Mononuclear cell (primary cell): ENCODE measurements around the gene BRPF3. TPM values are rescaled to one million over a fixed set of nuclear protein-coding genes. Genes with fewer than 3 reads are reported as not detected.

Experiments
- H3K27me3 ChIP-seq: 2 replicates; pipeline ENCODE4 v1.6.0; 2011; ENCODE audit warnings: low read length, control low read depth; ENCODE audit not compliant: insufficient read depth
- H3K4me1 ChIP-seq: 2 replicates; pipeline ENCODE4 v1.5.1; 2011; ENCODE audit warnings: mild to moderate bottlenecking, low read length, control low read depth; ENCODE audit not compliant: insufficient read depth
- H3K4me3 ChIP-seq: 2 replicates; pipeline ENCODE4 v1.5.1; 2011; ENCODE audit warnings: mild to moderate bottlenecking, low read length, moderate library complexity
- H3K9me3 ChIP-seq: 2 replicates; pipeline ENCODE4 v1.5.1; 2011; ENCODE audit warnings: low read depth, mild to moderate bottlenecking, control low read depth, low read length
- total RNA-seq: library from RNA; depleted of rRNA; stranded (reverse); fragments of >200 nt; gene quantifications from one replicate; pipeline ENCODE4 v1.2.3, GENCODE V29; 2012

The BRPF3 gene
- total RNA-seq, 1 donor: 24.0 TPM

DNA sequence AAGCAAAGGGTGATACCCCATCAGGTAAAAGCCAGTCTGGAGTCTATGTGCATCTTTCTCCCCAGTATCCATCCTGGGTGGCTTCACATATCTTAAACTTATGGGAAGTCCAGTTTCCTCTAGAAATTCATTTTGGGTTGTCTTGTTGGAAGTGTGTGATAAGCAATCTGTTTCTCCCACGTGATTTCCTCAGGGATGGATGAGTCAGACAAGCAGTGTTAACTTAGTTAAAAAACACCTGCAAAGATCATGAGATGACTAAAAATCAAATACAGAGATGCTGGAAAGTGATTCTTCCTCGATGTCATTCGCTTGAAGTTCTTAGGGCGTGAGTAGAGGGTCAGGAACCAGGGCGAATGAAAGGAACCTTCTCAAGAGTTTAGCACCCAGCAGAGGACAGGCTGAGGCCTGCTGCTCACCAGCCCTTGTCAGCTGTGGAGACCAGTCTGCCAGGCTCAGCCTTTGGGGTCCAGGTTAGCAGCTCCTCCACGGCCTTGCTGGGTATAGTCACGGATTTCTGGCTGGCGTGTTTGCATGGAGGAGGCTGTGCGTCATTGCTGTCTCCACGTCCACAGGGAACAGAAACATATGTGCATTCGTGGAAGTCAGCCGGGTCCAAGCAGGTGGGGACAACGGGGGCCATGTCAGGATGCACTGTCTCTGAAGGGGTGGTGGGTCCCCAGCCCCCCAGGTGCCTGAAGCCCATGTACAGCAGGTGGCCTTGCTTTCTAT, 70.5 kb downstream of the BRPF3 start:
- Histone ChIP-seq H3K27me3 (no peaks in the 10 kb centered on the region), H3K4me1 (no peaks in the 10 kb centered on the region), H3K4me3 (no peak overlapping the region), H3K9me3 (peaks cover 8% of the 10 kb centered on the region)

DNA sequence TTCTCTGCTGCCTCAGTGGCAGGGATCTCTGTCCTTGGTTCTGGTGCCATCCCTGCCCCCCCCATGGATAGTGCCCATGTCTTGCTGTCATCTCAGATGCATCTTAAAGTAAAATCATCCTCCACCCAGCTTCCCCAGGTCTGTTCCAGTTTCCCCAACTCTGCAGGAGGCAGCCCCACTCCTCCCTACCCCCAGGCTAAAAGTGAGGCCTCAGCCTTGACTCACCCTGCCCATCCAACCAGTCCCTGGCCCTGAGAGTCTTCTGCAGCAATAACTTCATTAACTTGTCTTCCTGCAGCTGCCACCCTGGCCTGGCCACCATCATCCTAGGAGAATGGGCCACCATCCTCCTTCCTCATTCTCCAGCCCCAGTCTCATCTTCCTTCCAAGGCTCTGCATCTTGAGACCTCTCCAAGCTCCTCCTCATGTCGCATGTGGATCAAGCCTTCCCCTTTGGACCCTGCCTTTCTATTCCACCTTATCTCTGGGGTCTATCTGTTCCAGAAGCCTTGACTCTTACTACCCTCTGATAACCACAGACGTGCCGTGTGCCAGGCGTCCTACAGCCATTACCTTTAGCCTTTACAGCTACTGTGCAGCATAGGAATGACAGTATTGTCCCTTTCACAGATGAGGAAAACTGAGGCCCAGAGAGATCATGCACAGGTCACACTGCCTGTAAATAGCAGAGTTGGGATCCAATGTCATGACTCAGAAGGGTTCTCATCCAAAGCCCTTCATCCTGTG, 71.4 kb downstream of the BRPF3 start:
- Histone ChIP-seq H3K27me3 (no peaks in the 10 kb centered on the region), H3K4me1 (no peaks in the 10 kb centered on the region), H3K4me3 (no peak overlapping the region), H3K9me3 (peaks cover 8% of the 10 kb centered on the region)

- Histone ChIP-seq H3K27me3 (no peaks in the 10 kb centered on the region), H3K4me1 (no peaks in the 10 kb centered on the region)
These were observed 72.1 kb downstream of the BRPF3 start for GRCh38 chr6:36268478-36269275.

DNA sequence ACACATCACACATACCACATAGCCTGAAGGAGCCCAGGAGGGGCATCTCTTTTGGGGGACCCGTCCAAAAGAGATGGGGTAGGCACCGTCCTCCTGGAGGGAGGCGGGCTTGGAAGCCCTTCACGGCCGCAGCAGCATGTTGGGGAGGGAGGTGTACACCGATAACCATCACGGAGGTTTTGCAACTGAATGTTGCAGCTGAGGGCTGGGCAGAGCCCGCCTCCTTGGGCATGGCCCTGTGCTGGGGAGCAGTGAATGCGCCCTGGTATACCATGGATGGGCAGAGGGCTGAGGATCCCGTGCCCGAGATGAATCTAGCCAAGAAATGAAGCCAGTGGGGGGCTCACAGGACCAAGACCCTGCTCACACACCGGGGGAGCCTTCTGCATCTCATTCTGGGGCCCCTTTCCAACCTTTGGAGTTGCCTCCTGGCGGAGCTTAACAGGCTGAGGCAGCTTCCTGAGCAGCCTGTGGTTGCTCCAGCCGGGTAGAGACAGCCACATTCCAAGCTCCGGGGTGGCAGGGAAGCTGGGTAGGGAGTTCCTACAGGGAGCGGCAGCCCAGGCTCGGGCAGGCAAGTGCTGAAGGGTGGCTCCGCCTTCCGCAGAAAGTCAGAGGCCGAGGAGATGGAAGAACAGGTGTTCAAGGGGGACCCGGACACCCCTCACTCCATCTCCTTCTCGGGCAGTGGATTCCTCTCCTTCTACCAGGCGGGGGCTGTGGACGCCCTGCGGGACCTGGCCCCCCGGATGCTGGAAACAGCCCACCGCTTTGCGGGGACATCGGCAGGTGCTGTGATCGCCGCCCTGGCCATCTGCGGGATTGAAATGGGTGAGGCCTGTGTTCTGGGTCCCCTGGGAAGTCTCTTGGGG, 73.5 kb downstream of the BRPF3 start, which contains the start of gene PNPLA1:
PNPLA1 (plus strand) TSS at position 227 of the 872 bp plus-strand sequence; CDS start at position 627, 400 bp downstream.
- Histone ChIP-seq H3K4me1 (no peaks in the 10 kb centered on the region), H3K4me3 (no peak within 1 kb of the TSS), H3K9me3 (peaks cover 8% of the 10 kb centered on the region), H3K27me3 (no peaks in the 10 kb centered on the region)

More at GRCh38 chr6:36268478-36269275, 72.1 kb downstream of the BRPF3 start:
- Histone ChIP-seq H3K4me3 (no peak overlapping the region), H3K9me3 (peaks cover 8% of the 10 kb centered on the region)

DNA sequence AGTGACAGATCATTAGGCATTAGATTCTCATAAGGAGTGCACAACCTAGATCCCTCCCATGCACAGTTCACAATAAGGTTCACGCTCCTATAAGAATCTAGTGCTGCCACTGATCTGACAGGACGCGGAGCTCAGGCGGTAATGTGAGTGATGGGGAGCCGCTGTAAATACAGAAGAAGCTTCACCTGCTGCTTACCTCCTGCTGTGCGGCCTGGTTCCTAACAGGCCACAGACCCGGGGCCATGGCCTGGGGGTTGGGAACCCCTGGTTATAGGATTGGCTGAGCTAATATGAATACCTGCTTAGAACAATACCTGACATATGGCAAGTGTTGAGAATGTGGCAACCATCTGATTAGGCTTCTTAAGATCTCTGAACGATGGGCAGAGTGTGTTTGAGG, 75.7 kb downstream of the BRPF3 start:
- Histone ChIP-seq H3K9me3 (no peaks in the 10 kb centered on the region), H3K27me3 (no peaks in the 10 kb centered on the region), H3K4me3 (no peak overlapping the region), H3K4me1 (no peaks in the 10 kb centered on the region)

- no peak overlapping the region for H3K4me3 ChIP-seq
- H3K27me3 ChIP-seq: no peaks in the 10 kb centered on the region
- H3K9me3 ChIP-seq: no peaks in the 10 kb centered on the region
- H3K4me1 ChIP-seq: no peaks in the 10 kb centered on the region
These were observed 76.5 kb downstream of the BRPF3 start for GRCh38 chr6:36273067-36273466.

DNA sequence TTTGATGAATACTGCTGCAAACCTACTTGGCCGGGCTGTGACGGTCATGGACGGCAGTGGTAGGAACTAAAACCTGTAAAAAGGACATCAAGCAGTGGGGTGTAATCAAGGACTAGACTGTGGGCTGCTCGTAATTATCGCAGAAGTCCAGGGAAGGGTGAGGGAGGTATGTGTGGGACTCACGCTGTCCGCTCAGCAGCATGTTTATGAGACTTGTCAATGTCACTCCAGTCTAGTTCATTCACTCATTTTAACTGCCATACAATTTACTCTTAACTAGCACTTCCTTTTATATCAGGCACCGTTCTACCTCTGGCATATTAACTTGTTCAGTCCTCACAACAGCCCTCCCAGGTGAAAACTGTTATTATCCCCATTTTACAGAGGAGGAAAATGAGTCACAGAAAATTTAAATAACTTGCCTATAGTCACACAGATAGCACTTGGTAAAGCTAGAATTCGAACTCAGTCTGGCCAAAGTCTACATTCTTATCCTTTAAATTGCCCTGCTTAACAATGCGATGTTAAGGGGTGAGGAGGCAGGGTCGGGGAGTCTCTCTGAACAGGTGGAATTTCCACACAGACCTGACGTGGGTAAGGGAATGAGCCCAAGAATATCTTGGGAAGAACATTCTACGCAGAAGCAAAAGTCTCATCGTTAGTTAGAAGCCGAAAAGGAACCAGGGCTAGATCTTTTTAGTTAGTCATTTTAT, 77.4 kb downstream of the BRPF3 start:
- no peak overlapping the region for H3K4me3 ChIP-seq
- no peaks in the 10 kb centered on the region for H3K27me3 ChIP-seq
- H3K4me1 ChIP-seq: no peaks in the 10 kb centered on the region
- H3K9me3 ChIP-seq: no peaks in the 10 kb centered on the region

GRCh38 chr6:36276581-36277536, 80.3 kb downstream of the BRPF3 start:
- no peak overlapping the region for H3K4me3 ChIP-seq
- H3K27me3 ChIP-seq: no peaks in the 10 kb centered on the region
- H3K9me3 ChIP-seq: no peaks in the 10 kb centered on the region
- H3K4me1 ChIP-seq: peaks cover 18% of the 10 kb centered on the region

DNA sequence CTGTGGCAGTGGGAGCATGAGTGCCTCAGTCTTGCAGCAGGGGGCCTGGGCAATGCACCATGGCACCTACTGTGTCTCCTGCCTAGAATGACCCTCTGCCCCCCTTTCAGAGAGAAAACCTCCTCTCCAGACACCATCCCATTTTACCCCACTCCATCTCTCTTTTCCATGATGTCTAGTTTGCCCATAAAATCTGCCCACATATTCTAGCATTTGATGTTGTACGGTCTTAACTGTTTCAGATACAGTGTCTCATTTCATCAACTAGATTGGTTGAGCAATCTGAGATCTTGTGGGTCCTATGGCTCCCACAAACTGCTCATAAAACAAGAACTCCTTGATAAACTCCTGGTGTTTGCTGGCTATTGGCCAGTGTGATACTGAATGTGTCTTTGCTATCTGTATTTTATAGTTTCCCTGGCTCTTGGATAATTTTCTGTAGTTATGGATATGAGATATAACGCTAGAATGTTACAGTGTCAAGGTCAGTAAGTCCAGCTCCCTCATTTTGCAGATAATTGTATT, 81.5 kb downstream of the BRPF3 start:
- Histone ChIP-seq H3K9me3 (no peaks in the 10 kb centered on the region), H3K27me3 (no peaks in the 10 kb centered on the region), H3K4me3 (no peak overlapping the region), H3K4me1 (peaks cover 18% of the 10 kb centered on the region)

- peaks cover 31% of the 10 kb centered on the region for H3K4me1 ChIP-seq
These were observed 83.9 kb downstream of the BRPF3 start for GRCh38 chr6:36280467-36280866.

GRCh38 chr6:36280983-36281382, 84.4 kb downstream of the BRPF3 start:
- peaks cover 22% of the 10 kb centered on the region for H3K27me3 ChIP-seq
- no peak overlapping the region for H3K4me3 ChIP-seq
- peaks cover 33% of the 10 kb centered on the region for H3K4me1 ChIP-seq
- no peaks in the 10 kb centered on the region for H3K9me3 ChIP-seq

More at GRCh38 chr6:36280467-36280866, 83.9 kb downstream of the BRPF3 start:
- Histone ChIP-seq H3K27me3 (peaks cover 19% of the 10 kb centered on the region), H3K4me3 (no peak overlapping the region), H3K9me3 (no peaks in the 10 kb centered on the region)
